ENCODE results near the gene C19orf81. TPM values are rescaled to one million over a fixed set of nuclear protein-coding genes. Genes with fewer than 3 reads are reported as not detected.

C19orf81 gene
- total and polyA plus RNA-seq, 4 donors: 1.3 to 2.5 (median 1.7) TPM; not detected in 1

GRCh38 chr19:50666346-50667176 is 17.3 kb downstream of the C19orf81 start:
- 18 to 19% methylated on average over 47 of the region's 47 CpGs for WGBS, 2 donors
- Histone ChIP-seq H3K9ac (ENCODE audit: insufficient read depth in 1 of 2, low read length in 2 of 2) (no peak overlapping the region), H3K4me3 (no peak overlapping the region), H3K27me3 (ENCODE audit: control insufficient read depth in 3 of 3, insufficient read depth in 3 of 3, low read length in 2 of 3) (peaks cover 21 to 43% (median 33%) of the 10 kb centered on the region in 3 donors), H3K9me3 (ENCODE audit: control insufficient read depth in 4 of 4, insufficient read depth in 3 of 4, low read length in 3 of 4) (peaks cover 0 to 4% (median 0%) of the 10 kb centered on the region in 4 donors), H3K4me1 (ENCODE audit: control insufficient read depth in 5 of 5, insufficient read depth in 5 of 5, low read length in 5 of 5) (peaks cover 0 to 5% (median 0%) of the 10 kb centered on the region in 5 donors), H3K36me3 (ENCODE audit: control insufficient read depth in 4 of 4, insufficient read depth in 4 of 4, low read length in 4 of 4) (no peaks in the 10 kb centered on the region), H3K27ac (ENCODE audit: low read depth in 1 of 2, low read length in 1 of 2) (no peak overlapping the region)
- TF ChIP-seq CTCF (IDR thresholded peaks at IDR 0.05; ENCODE audit: control extremely low read depth, extremely low read depth): no peak
- DNase-seq (no peak), ATAC-seq (ENCODE audit: insufficient read depth, low FRiP score) (no peak)

- no peak for ATAC-seq (ENCODE audit: insufficient read depth, low FRiP score)
- H3K9ac ChIP-seq (ENCODE audit: insufficient read depth in 1 of 2, low read length in 2 of 2): no peak overlapping the region
- H3K27me3 ChIP-seq (ENCODE audit: control insufficient read depth in 3 of 3, insufficient read depth in 3 of 3, low read length in 2 of 3): peaks cover 20 to 43% (median 31%) of the 10 kb centered on the region in 3 donors
- no peak for DNase-seq
- WGBS, 2 donors: 5 to 6% methylated on average over 43 to 56 of the region's 56 CpGs
- peaks cover 0 to 4% (median 0%) of the 10 kb centered on the region in 4 donors for H3K9me3 ChIP-seq (ENCODE audit: control insufficient read depth in 4 of 4, insufficient read depth in 3 of 4, low read length in 3 of 4)
- H3K4me1 ChIP-seq (ENCODE audit: control insufficient read depth in 5 of 5, insufficient read depth in 5 of 5, low read length in 5 of 5): peaks cover 0 to 5% (median 0%) of the 10 kb centered on the region in 5 donors
- H3K36me3 ChIP-seq (ENCODE audit: control insufficient read depth in 4 of 4, insufficient read depth in 4 of 4, low read length in 4 of 4): no peaks in the 10 kb centered on the region
- no peak for TF ChIP-seq CTCF (IDR thresholded peaks at IDR 0.05; ENCODE audit: control extremely low read depth, extremely low read depth)
- H3K27ac ChIP-seq (ENCODE audit: low read depth in 1 of 2, low read length in 1 of 2): no peak overlapping the region
- H3K4me3 ChIP-seq: no peak overlapping the region
Observed at GRCh38 chr19:50667177-50667758, 18.0 kb downstream of the C19orf81 start.

- no peak for ATAC-seq (ENCODE audit: insufficient read depth, low FRiP score)
- H3K36me3 ChIP-seq (ENCODE audit: control insufficient read depth in 4 of 4, insufficient read depth in 4 of 4, low read length in 4 of 4): no peaks in the 10 kb centered on the region
- WGBS, 2 donors: 3 to 4% methylated on average over 34 to 58 of the region's 58 CpGs
- H3K4me1 ChIP-seq (ENCODE audit: control insufficient read depth in 5 of 5, insufficient read depth in 5 of 5, low read length in 5 of 5): peaks cover 0 to 5% (median 0%) of the 10 kb centered on the region in 5 donors
- no peak overlapping the region for H3K4me3 ChIP-seq
- TF ChIP-seq CTCF (IDR thresholded peaks at IDR 0.05; ENCODE audit: control extremely low read depth, extremely low read depth): no peak
- peaks cover 0 to 4% (median 0%) of the 10 kb centered on the region in 4 donors for H3K9me3 ChIP-seq (ENCODE audit: control insufficient read depth in 4 of 4, insufficient read depth in 3 of 4, low read length in 3 of 4)
- no peak overlapping the region for H3K9ac ChIP-seq (ENCODE audit: insufficient read depth in 1 of 2, low read length in 2 of 2)
- H3K27me3 ChIP-seq (ENCODE audit: control insufficient read depth in 3 of 3, insufficient read depth in 3 of 3, low read length in 2 of 3): peaks cover 20 to 46% (median 31%) of the 10 kb centered on the region in 3 donors
- no peak for DNase-seq
- no peak overlapping the region for H3K27ac ChIP-seq (ENCODE audit: low read depth in 1 of 2, low read length in 1 of 2)
Observed at GRCh38 chr19:50667759-50668231, 18.6 kb downstream of the C19orf81 start.

Measured in lung (tissue), 12 donors.